Tibial nerve (tissue), 4 donors: ENCODE results near the gene TMCC1.

ENCODE experiments used
- EP300 ChIP-seq, 2 donors: sonication (generic); formaldehyde crosslinking; IDR thresholded peaks; one replicate each; pipeline ENCODE4 v1.6.1; 2017; ENCODE audit warnings: antibody characterized with exemption in 2 of 2, mild to moderate bottlenecking in 1 of 2
- POLR2A ChIP-seq, 2 donors: fragments of 450-650 bp; IDR thresholded peaks; one replicate each; pipeline ENCODE4 v1.6.1; 2017; ENCODE audit warnings: antibody characterized with exemption in 2 of 2, mild to moderate bottlenecking in 2 of 2, moderate library complexity in 2 of 2
- TF ChIP-seq, protein P1 (sequence below), 5 experiments: fragments of 200-600 bp in 3 of 5; fragments of 450-650 bp in 2 of 5; sonication (generic) in 3 of 5; IDR thresholded peaks; one replicate each; pipeline ENCODE4 v1.5.1; 2016 to 2019; ENCODE audit warnings: antibody characterized with exemption in 5 of 5, mild to moderate bottlenecking in 3 of 5, moderate library complexity in 2 of 5

DNA sequence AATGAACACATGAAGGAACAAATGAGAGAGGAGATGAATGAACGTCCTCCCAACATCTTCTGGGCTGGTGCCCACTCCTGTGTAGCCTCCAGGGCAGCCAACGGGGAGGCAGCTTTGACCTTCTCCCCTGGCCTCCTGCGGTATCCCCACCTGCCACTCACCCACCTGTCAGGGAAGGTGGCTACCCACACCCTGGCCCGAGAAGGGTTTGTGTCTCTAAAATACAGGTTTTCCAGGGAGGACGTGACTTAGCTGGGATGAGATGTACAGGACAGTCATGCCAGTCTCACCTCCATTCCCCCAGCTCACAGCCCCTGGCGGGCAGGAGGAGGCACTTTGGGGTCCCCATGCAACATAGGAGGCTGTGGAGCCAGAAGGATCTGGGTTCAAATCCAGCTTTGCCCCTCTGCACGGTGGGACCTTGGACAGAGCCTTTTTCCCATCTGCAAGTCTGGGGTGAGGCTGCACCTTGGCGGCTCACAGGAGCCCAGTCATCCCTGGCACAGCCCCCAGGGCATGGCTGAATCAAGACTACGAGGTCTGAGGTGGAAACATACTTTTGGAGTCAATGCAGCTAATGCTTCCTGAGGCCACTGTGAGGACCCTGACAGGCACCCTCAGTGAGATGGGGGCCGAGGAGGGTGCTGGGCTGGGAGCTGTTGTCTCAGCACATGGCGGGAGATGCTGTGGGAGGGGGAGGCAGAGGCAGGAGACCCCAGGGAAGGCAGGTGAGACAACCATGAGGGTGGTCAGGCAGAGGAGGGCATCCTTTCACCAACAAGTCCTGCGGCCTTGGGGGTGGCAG, 275.9 kb downstream of the TMCC1 start:
- TF ChIP-seq, protein P1, sequence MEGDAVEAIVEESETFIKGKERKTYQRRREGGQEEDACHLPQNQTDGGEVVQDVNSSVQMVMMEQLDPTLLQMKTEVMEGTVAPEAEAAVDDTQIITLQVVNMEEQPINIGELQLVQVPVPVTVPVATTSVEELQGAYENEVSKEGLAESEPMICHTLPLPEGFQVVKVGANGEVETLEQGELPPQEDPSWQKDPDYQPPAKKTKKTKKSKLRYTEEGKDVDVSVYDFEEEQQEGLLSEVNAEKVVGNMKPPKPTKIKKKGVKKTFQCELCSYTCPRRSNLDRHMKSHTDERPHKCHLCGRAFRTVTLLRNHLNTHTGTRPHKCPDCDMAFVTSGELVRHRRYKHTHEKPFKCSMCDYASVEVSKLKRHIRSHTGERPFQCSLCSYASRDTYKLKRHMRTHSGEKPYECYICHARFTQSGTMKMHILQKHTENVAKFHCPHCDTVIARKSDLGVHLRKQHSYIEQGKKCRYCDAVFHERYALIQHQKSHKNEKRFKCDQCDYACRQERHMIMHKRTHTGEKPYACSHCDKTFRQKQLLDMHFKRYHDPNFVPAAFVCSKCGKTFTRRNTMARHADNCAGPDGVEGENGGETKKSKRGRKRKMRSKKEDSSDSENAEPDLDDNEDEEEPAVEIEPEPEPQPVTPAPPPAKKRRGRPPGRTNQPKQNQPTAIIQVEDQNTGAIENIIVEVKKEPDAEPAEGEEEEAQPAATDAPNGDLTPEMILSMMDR (IDR thresholded peaks at IDR 0.05), result no peak
- TF ChIP-seq POLR2A (IDR thresholded peaks at IDR 0.05), result no peak
- TF ChIP-seq EP300 (IDR thresholded peaks at IDR 0.05), result no peak
